ENCODE data around the gene CARD11. TPM values are rescaled to one million over a fixed set of nuclear protein-coding genes. Genes with fewer than 3 reads are reported as not detected.

The CARD11 gene
- total and polyA plus RNA-seq, 2 experiments from 2014 or later, result 17.7 to 29.0 TPM

DNA sequence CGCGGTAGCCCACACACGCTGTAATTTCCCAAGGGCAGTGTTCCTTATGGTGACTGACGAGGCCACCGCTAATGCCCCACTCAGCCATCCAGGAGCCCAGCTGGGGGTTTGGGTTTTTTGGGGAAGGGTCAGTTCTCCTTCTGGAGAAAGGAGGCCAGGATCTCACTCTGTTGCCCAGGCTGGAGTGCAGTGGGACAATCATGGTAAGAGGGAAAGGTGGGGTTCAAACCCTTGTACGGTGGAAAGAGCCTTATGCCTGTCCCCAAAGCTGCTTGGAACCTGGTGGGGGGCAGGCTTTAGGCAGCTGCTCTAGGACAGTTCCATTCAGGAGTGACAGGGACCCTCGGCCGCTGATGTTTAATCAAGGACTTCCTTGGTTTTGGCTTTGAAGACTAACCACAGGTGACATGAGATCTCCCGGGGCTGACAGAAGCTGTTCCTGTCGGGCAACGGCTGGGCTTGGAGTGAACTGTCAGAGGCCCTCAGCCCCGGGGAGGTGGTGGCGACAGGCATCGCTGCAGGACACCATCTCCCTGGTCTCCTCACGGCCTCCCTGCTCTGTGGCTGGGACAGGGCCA is 84.5 kb downstream of the CARD11 start:
- Mint-ChIP-seq H3K27ac (no peak overlapping the region), H3K27me3 (ENCODE audit: insufficient read depth, low read depth, poor library complexity) (peaks cover 4% of the 10 kb centered on the region), H3K4me1 (peaks cover 3% of the 10 kb centered on the region; the same call in 1 of the 3 replicates), H3K4me3 (no peak overlapping the region), H3K9me3 (no peaks in the 10 kb centered on the region), H3K36me3 (ENCODE audit: low read depth) (peaks cover 6% of the 10 kb centered on the region; the same call in 2 of the 3 replicates)
- Histone ChIP-seq H3K79me2 (replicated peaks; ENCODE audit: insufficient read depth) (no peaks in the 10 kb centered on the region), H4K20me1 (replicated peaks; ENCODE audit: insufficient read depth) (no peaks in the 10 kb centered on the region), H3K9me2 (ENCODE audit: insufficient read depth) (no peaks in the 10 kb centered on the region), H2AFZ (no peak overlapping the region), H3K4me2 (no peak overlapping the region), H3K36me3 (ENCODE audit: insufficient read depth) (no peaks in the 10 kb centered on the region), H3K27ac (ENCODE audit: low read depth) (no peak overlapping the region), H3K4me1 (ENCODE audit: insufficient read depth) (no peaks in the 10 kb centered on the region), H3K4me3 (no peak overlapping the region), H3F3A (replicated peaks; ENCODE audit: low read depth) (no peaks in the 10 kb centered on the region), H3K27me3 (ENCODE audit: insufficient read depth) (no peaks in the 10 kb centered on the region)
- TF ChIP-seq, protein P1, sequence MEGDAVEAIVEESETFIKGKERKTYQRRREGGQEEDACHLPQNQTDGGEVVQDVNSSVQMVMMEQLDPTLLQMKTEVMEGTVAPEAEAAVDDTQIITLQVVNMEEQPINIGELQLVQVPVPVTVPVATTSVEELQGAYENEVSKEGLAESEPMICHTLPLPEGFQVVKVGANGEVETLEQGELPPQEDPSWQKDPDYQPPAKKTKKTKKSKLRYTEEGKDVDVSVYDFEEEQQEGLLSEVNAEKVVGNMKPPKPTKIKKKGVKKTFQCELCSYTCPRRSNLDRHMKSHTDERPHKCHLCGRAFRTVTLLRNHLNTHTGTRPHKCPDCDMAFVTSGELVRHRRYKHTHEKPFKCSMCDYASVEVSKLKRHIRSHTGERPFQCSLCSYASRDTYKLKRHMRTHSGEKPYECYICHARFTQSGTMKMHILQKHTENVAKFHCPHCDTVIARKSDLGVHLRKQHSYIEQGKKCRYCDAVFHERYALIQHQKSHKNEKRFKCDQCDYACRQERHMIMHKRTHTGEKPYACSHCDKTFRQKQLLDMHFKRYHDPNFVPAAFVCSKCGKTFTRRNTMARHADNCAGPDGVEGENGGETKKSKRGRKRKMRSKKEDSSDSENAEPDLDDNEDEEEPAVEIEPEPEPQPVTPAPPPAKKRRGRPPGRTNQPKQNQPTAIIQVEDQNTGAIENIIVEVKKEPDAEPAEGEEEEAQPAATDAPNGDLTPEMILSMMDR (conservative IDR thresholded peaks at IDR 0.05; ENCODE audit: low read depth in 2 of 2), result no peak
- TF ChIP-seq STAT1 (IDR thresholded peaks at IDR 0.05; ENCODE audit: unreplicated experiment), result no peak
- TF ChIP-seq, protein P2, sequence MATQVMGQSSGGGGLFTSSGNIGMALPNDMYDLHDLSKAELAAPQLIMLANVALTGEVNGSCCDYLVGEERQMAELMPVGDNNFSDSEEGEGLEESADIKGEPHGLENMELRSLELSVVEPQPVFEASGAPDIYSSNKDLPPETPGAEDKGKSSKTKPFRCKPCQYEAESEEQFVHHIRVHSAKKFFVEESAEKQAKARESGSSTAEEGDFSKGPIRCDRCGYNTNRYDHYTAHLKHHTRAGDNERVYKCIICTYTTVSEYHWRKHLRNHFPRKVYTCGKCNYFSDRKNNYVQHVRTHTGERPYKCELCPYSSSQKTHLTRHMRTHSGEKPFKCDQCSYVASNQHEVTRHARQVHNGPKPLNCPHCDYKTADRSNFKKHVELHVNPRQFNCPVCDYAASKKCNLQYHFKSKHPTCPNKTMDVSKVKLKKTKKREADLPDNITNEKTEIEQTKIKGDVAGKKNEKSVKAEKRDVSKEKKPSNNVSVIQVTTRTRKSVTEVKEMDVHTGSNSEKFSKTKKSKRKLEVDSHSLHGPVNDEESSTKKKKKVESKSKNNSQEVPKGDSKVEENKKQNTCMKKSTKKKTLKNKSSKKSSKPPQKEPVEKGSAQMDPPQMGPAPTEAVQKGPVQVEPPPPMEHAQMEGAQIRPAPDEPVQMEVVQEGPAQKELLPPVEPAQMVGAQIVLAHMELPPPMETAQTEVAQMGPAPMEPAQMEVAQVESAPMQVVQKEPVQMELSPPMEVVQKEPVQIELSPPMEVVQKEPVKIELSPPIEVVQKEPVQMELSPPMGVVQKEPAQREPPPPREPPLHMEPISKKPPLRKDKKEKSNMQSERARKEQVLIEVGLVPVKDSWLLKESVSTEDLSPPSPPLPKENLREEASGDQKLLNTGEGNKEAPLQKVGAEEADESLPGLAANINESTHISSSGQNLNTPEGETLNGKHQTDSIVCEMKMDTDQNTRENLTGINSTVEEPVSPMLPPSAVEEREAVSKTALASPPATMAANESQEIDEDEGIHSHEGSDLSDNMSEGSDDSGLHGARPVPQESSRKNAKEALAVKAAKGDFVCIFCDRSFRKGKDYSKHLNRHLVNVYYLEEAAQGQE (IDR thresholded peaks at IDR 0.05; ENCODE audit: unreplicated experiment), result no peak
- TF ChIP-seq EZH2 (IDR thresholded peaks at IDR 0.05; ENCODE audit: low read depth, unreplicated experiment), result no peak
- TF ChIP-seq POLR2AphosphoS5 (IDR thresholded peaks at IDR 0.05; ENCODE audit: low read depth), result no peak
- TF ChIP-seq, protein P3, sequence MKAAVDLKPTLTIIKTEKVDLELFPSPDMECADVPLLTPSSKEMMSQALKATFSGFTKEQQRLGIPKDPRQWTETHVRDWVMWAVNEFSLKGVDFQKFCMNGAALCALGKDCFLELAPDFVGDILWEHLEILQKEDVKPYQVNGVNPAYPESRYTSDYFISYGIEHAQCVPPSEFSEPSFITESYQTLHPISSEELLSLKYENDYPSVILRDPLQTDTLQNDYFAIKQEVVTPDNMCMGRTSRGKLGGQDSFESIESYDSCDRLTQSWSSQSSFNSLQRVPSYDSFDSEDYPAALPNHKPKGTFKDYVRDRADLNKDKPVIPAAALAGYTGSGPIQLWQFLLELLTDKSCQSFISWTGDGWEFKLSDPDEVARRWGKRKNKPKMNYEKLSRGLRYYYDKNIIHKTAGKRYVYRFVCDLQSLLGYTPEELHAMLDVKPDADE (IDR thresholded peaks at IDR 0.05), result no peak
- DNase-seq (ENCODE audit: low spot score), result no peak
- no peak for ATAC-seq

DNA sequence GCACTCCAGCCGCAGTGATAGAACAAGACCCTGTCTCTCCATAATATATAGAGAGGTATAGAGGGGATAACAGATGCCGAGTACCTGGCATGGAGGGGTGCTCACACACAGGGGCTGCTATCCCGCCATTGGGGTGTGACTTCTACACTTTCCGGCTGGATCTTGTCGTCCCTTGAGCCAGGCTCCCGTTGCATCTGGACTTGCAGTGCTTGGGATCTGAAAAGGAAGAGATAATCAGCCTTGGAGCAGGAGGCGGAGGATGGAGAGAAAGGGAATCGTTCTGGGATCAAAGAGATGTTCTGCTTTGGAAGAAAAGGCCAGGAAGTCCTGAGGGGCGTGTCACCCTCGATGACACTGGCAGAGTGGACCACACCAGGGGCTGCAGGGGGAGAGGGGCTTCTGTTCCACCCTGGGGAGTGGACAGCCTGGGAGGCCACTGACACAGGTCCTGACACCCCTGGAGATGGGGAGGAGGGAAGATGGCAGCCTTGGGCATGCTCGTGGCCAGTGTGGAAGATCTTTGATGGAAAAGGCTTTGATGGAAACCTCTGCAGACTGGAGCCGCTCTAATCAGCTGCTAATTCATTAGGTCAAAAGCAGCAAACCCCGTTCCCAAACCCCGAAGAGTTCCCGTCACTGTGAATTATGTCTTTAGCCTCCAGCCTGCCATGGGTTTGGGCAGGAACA is 85.1 kb downstream of the CARD11 start:
- no peaks in the 10 kb centered on the region for H3K9me2 ChIP-seq (ENCODE audit: insufficient read depth)
- Mint-ChIP-seq H3K27me3 (ENCODE audit: insufficient read depth, low read depth, poor library complexity) (peaks cover 6% of the 10 kb centered on the region), H3K36me3 (ENCODE audit: low read depth) (peaks cover 6% of the 10 kb centered on the region; the same call in 2 of the 3 replicates), H3K27ac (no peak overlapping the region), H3K9me3 (no peaks in the 10 kb centered on the region), H3K4me3 (no peak overlapping the region), H3K4me1 (peaks cover 7% of the 10 kb centered on the region; the same call in 1 of the 3 replicates)
- no peak overlapping the region for H2AFZ ChIP-seq
- no peaks in the 10 kb centered on the region for H4K20me1 ChIP-seq (replicated peaks; ENCODE audit: insufficient read depth)
- no peak overlapping the region for H3K4me3 ChIP-seq
- ATAC-seq (no peak), DNase-seq (ENCODE audit: low spot score) (no peak)
- H3K79me2 ChIP-seq (replicated peaks; ENCODE audit: insufficient read depth), result no peaks in the 10 kb centered on the region
- no peaks in the 10 kb centered on the region for H3F3A ChIP-seq (replicated peaks; ENCODE audit: low read depth)
- H3K27me3 ChIP-seq (ENCODE audit: insufficient read depth), result no peaks in the 10 kb centered on the region
- no peak overlapping the region for H3K27ac ChIP-seq (ENCODE audit: low read depth)
- H3K4me2 ChIP-seq, result no peak overlapping the region
- no peaks in the 10 kb centered on the region for H3K4me1 ChIP-seq (ENCODE audit: insufficient read depth)
- H3K36me3 ChIP-seq (ENCODE audit: insufficient read depth), result no peaks in the 10 kb centered on the region
- TF ChIP-seq, protein P2 (IDR thresholded peaks at IDR 0.05; ENCODE audit: unreplicated experiment), result no peak
- TF ChIP-seq JUNB (IDR thresholded peaks at IDR 0.05; ENCODE audit: unreplicated experiment) (no peak), EZH2 (IDR thresholded peaks at IDR 0.05; ENCODE audit: low read depth, unreplicated experiment) (no peak), POLR2AphosphoS5 (IDR thresholded peaks at IDR 0.05; ENCODE audit: low read depth) (no peak), EZH2phosphoT487 (IDR thresholded peaks at IDR 0.05; ENCODE audit: unreplicated experiment) (no peak), ZNF331 (CRISPR knock-in tag; IDR thresholded peaks at IDR 0.05; ENCODE audit: low read depth) (no peak), STAT1 (IDR thresholded peaks at IDR 0.05; ENCODE audit: unreplicated experiment) (no peak), ZNF114 (CRISPR knock-in tag; IDR thresholded peaks at IDR 0.05) (no peak), CREB1 (CRISPR knock-in tag; IDR thresholded peaks at IDR 0.05; ENCODE audit: low read depth) (no peak)
- TF ChIP-seq, protein P3 (IDR thresholded peaks at IDR 0.05), result no peak
